Measurements from ENCODE around the gene APBA2. TPM values are rescaled to one million over a fixed set of nuclear protein-coding genes. Genes with fewer than 3 reads are reported as not detected.

The APBA2 gene
- total RNA-seq, 1 experiment from 2014 or later = 0.31 TPM

GRCh38 chr15:29054171-29055045, 168.6 kb downstream of the APBA2 start:
- no peak overlapping the region for H3K27ac ChIP-seq (ENCODE audit: low read length)
- ATAC-seq (no peak), DNase-seq (ENCODE audit: low read depth, low spot score) (no peak)
- no TSS peak for BruUV-seq (replicated peaks)
- H3K4me1 ChIP-seq (ENCODE audit: control insufficient read depth, insufficient read depth, low read length) = no peaks in the 10 kb centered on the region
- ChIA-PET CTCF (no interaction called here), POLR2A (no interaction called here)
- intact Hi-C loops (cut with micrococcal nuclease; ENCODE audit: unreplicated experiment) (no loop called here), in situ Hi-C loops (cut with HindIII; ENCODE audit: low pct_unique_long_range_greater_than_20kb, low sequenced_read_pairs) (no loop called here)
- H3K27me3 ChIP-seq (ENCODE audit: control insufficient read depth, insufficient read depth, low read length) = peaks cover 2% of the 10 kb centered on the region; the same call in 1 of the 2 replicates
- H3K4me3 ChIP-seq (ENCODE audit: low read depth in 2 of 2, low read length in 2 of 2) = no peak overlapping the region
- no peaks in the 10 kb centered on the region for H3K9me3 ChIP-seq (ENCODE audit: control insufficient read depth, insufficient read depth, low read depth, low read length)
- TF ChIP-seq POLR2AphosphoS5 (IDR thresholded peaks at IDR 0.05; ENCODE audit: low read depth, low read length) (no peak), TCF7L2 (IDR thresholded peaks at IDR 0.05; ENCODE audit: low read depth, low read length) (no peak), CTCF (IDR thresholded peaks at IDR 0.05) (no peak), SIN3A (IDR thresholded peaks at IDR 0.05; ENCODE audit: borderline replicate concordance, insufficient read depth, low read depth, low read length) (no peak), REST (IDR thresholded peaks at IDR 0.05; ENCODE audit: insufficient read depth in 1 of 2, low read depth in 2 of 2, low read length in 1 of 2) (no peak)
- H3K36me3 ChIP-seq (ENCODE audit: control insufficient read depth, insufficient read depth, low read length) = no peaks in the 10 kb centered on the region

- Histone ChIP-seq H3K36me3 (ENCODE audit: control insufficient read depth, insufficient read depth, low read length) (no peaks in the 10 kb centered on the region), H3K4me1 (ENCODE audit: control insufficient read depth, insufficient read depth, low read length) (no peaks in the 10 kb centered on the region), H3K27ac (ENCODE audit: low read length) (no peak overlapping the region), H3K27me3 (ENCODE audit: control insufficient read depth, insufficient read depth, low read length) (0 out of 2 replicates have a peak, but pooled peaks cover 2% of the 10 kb centered on the region), H3K4me3 (ENCODE audit: low read depth in 2 of 2, low read length in 2 of 2) (no peak overlapping the region), H3K9me3 (ENCODE audit: control insufficient read depth, insufficient read depth, low read depth, low read length) (no peaks in the 10 kb centered on the region)
- in situ Hi-C loops (cut with HindIII; ENCODE audit: low pct_unique_long_range_greater_than_20kb, low sequenced_read_pairs) = no loop called here
- BruUV-seq (replicated peaks) = no TSS peak
- intact Hi-C loops (cut with micrococcal nuclease; ENCODE audit: unreplicated experiment) = no loop called here
- POLR2A ChIA-PET = interaction anchor here (0.6 kb wide), 1 partner anchor 173 kb away, joined by 7 read pairs; no protein-coding TSS in a partner anchor
- no peak for DNase-seq (ENCODE audit: low read depth, low spot score)
- CTCF ChIA-PET = no interaction called here
- no peak for TF ChIP-seq CTCF (IDR thresholded peaks at IDR 0.05)
- no peak for TF ChIP-seq POLR2AphosphoS5 (IDR thresholded peaks at IDR 0.05; ENCODE audit: low read depth, low read length)
- TF ChIP-seq SIN3A (IDR thresholded peaks at IDR 0.05; ENCODE audit: borderline replicate concordance, insufficient read depth, low read depth, low read length) = no peak
- no peak for TF ChIP-seq TCF7L2 (IDR thresholded peaks at IDR 0.05; ENCODE audit: low read depth, low read length)
- TF ChIP-seq REST (IDR thresholded peaks at IDR 0.05; ENCODE audit: insufficient read depth in 1 of 2, low read depth in 2 of 2, low read length in 1 of 2) = no peak
- ATAC-seq = no peak
These were observed 170.1 kb downstream of the APBA2 start for GRCh38 chr15:29055876-29056275.
